GM23338 (cell line): Measurements from ENCODE around the gene CFAP53. TPM values are rescaled to one million over a fixed set of nuclear protein-coding genes. Genes with fewer than 3 reads are reported as not detected.

ENCODE experiments used
- ATAC-seq: fragments of 200-7000 bp; cut with Tn5 transposase; 3 replicates; pipeline ENCODE4 v1.9.1; 2020
- DNase-seq: peaks from one replicate; pipeline ENCODE4 v3.0.0-alpha.2; 2015; ENCODE audit warnings: low spot score
- H2AFZ ChIP-seq: fragments of 200-600 bp; sonication (generic); 2 replicates; pipeline ENCODE4 v1.8.0; 2016; ENCODE audit warnings: antibody characterized with exemption, mild to moderate bottlenecking, moderate library complexity
- H3F3A ChIP-seq: fragments of 200-600 bp; sonication (generic); replicated peaks from 2 replicates; pipeline ENCODE4 v1.8.0; 2017; ENCODE audit warnings: antibody characterized with exemption, mixed run types, low read depth
- H3K27ac ChIP-seq: fragments of 200-600 bp; sonication (generic); 2 replicates; pipeline ENCODE4 v1.6.1; 2016; ENCODE audit warnings: low read depth
- H3K27me3 ChIP-seq: fragments of 200-600 bp; sonication (generic); 2 replicates; pipeline ENCODE4 v1.8.0; 2016; ENCODE audit warnings: mild to moderate bottlenecking, mixed run types, moderate library complexity; ENCODE audit not compliant: insufficient read depth
- H3K36me3 ChIP-seq: fragments of 200-600 bp; sonication (generic); 2 replicates; pipeline ENCODE4 v1.8.0; 2016; ENCODE audit warnings: mild to moderate bottlenecking; ENCODE audit not compliant: insufficient read depth
- H3K4me1 ChIP-seq: fragments of 200-600 bp; sonication (generic); 2 replicates; pipeline ENCODE4 v1.8.0; 2016; ENCODE audit warnings: mild to moderate bottlenecking, moderate library complexity; ENCODE audit not compliant: insufficient read depth
- H3K4me2 ChIP-seq: fragments of 200-600 bp; sonication (generic); 2 replicates; pipeline ENCODE4 v1.7.1; 2017; ENCODE audit warnings: mixed run types
- H3K4me3 ChIP-seq: fragments of 200-600 bp; sonication (generic); 2 replicates; pipeline ENCODE4 v1.6.1; 2016; ENCODE audit warnings: mixed run types
- H3K79me2 ChIP-seq: fragments of 200-600 bp; sonication (generic); replicated peaks from 2 replicates; pipeline ENCODE4 v1.8.0; 2017; ENCODE audit warnings: mild to moderate bottlenecking; ENCODE audit not compliant: insufficient read depth
- H3K9me2 ChIP-seq: fragments of 200-600 bp; sonication (generic); 2 replicates; pipeline ENCODE4 v1.8.0; 2017; ENCODE audit not compliant: insufficient read depth
- H4K20me1 ChIP-seq: fragments of 200-600 bp; sonication (generic); replicated peaks from 2 replicates; pipeline ENCODE4 v1.8.0; 2017; ENCODE audit warnings: mild to moderate bottlenecking; ENCODE audit not compliant: insufficient read depth
- H3K27ac Mint-ChIP-seq: 2 replicates; pipeline ENCODE4 v1.8.0; 2020; ENCODE audit warnings: inconsistent platforms, mild to moderate bottlenecking, moderate library complexity, mixed read lengths
- H3K27me3 Mint-ChIP-seq: 3 replicates; pipeline ENCODE4 v1.8.0; 2022; ENCODE audit warnings: low read depth, mild to moderate bottlenecking, moderate library complexity, mixed read lengths, inconsistent platforms; ENCODE audit not compliant: insufficient read depth, poor library complexity
- H3K36me3 Mint-ChIP-seq: 3 replicates; pipeline ENCODE4 v1.8.0; 2021; ENCODE audit warnings: low read depth, mild to moderate bottlenecking, inconsistent platforms, moderate library complexity, mixed read lengths
- H3K4me1 Mint-ChIP-seq: 3 replicates; pipeline ENCODE4 v1.8.0; 2020; ENCODE audit warnings: mild to moderate bottlenecking, inconsistent platforms, mixed read lengths
- H3K4me3 Mint-ChIP-seq: 3 replicates; pipeline ENCODE4 v1.8.0; 2021; ENCODE audit warnings: moderate library complexity, mild to moderate bottlenecking, inconsistent platforms, mixed read lengths
- H3K9me3 Mint-ChIP-seq: 3 replicates; pipeline ENCODE4 v1.8.0; 2020; ENCODE audit warnings: moderate library complexity, mild to moderate bottlenecking, inconsistent platforms, mixed read lengths
- CREB1 ChIP-seq: fragments of 250-450 bp; sonication (Bioruptor Pico); IDR thresholded peaks from 2 replicates; pipeline ENCODE4 v1.5.0; 2020; ENCODE audit warnings: low read depth, mild to moderate bottlenecking, moderate library complexity
- ETS1 ChIP-seq: IDR thresholded peaks from 2 replicates; pipeline ENCODE4 v1.6.1; 2016; ENCODE audit warnings: antibody characterized with exemption
- EZH2phosphoT487 ChIP-seq: fragments of 200-600 bp; sonication (generic); IDR thresholded peaks from one replicate; pipeline ENCODE4 v1.8.1; 2018; ENCODE audit warnings: antibody characterized with exemption; ENCODE audit not compliant: unreplicated experiment
- JUNB ChIP-seq: IDR thresholded peaks from one replicate; pipeline ENCODE4 v1.6.1; 2016; ENCODE audit warnings: antibody characterized with exemption; ENCODE audit not compliant: unreplicated experiment
- NANOG ChIP-seq: IDR thresholded peaks from 2 replicates; pipeline ENCODE4 v1.6.1; 2016; ENCODE audit warnings: antibody characterized with exemption, borderline replicate concordance
- POLR2AphosphoS5 ChIP-seq: IDR thresholded peaks from 2 replicates; pipeline ENCODE4 v1.6.1; 2016; ENCODE audit warnings: antibody characterized with exemption, low read depth
- REST ChIP-seq: IDR thresholded peaks from one replicate; pipeline ENCODE4 v1.6.1; 2018; ENCODE audit warnings: antibody characterized with exemption; ENCODE audit not compliant: unreplicated experiment
- STAT1 ChIP-seq: IDR thresholded peaks from one replicate; pipeline ENCODE4 v1.6.1; 2016; ENCODE audit warnings: antibody characterized with exemption; ENCODE audit not compliant: unreplicated experiment
- ZNF331 ChIP-seq: fragments of 250-450 bp; sonication (Bioruptor Pico); IDR thresholded peaks from 2 replicates; pipeline ENCODE4 v1.5.0; 2020; ENCODE audit warnings: low read depth, mild to moderate bottlenecking, moderate library complexity
- ZNF462 ChIP-seq: fragments of 250-450 bp; sonication (Bioruptor Pico); IDR thresholded peaks from 2 replicates; pipeline ENCODE4 v1.5.0; 2020; ENCODE audit warnings: mild to moderate bottlenecking, moderate library complexity
- polyA plus RNA-seq: library from polyadenylated mRNA; unstranded; fragments of >200 nt; fragmentation: Nextera tagmentation; extraction: Ambion mirVana; gene quantifications from 2 replicates; pipeline ENCODE4 v1.2.1, GENCODE V29; 2016
- total RNA-seq: library from RNA; depleted of rRNA; stranded (reverse); fragments of >200 nt; shearing (Covaris generic); gene quantifications from 2 replicates; pipeline ENCODE4 v1.2.3, GENCODE V29; 2014

Gene CFAP53
- total and polyA plus RNA-seq, 2 experiments from 2014 or later, result 0.71 TPM; not detected in 1

- Histone ChIP-seq H4K20me1 (no peaks in the 10 kb centered on the region), H3K27me3 (no peaks in the 10 kb centered on the region), H3K4me1 (no peaks in the 10 kb centered on the region; the same call in 1 of the 2 replicates), H3F3A (no peaks in the 10 kb centered on the region), H3K36me3 (no peaks in the 10 kb centered on the region), H3K27ac (no peak overlapping the region), H2AFZ (no peak overlapping the region; the same call in 1 of the 2 replicates), H3K9me2 (no peaks in the 10 kb centered on the region), H3K79me2 (no peaks in the 10 kb centered on the region), H3K4me2 (no peak overlapping the region), H3K4me3 (no peak overlapping the region)
- H3K27ac Mint-ChIP-seq, result no peak overlapping the region
- peaks cover 3% of the 10 kb centered on the region for H3K27me3 Mint-ChIP-seq
- ATAC-seq (peak; percentile 40), DNase-seq (peak; percentile 17)
- H3K36me3 Mint-ChIP-seq, result peaks cover 3% of the 10 kb centered on the region; the same call in 1 of the 3 replicates
- no peak for TF ChIP-seq ETS1
- TF ChIP-seq ZNF331 (CRISPR knock-in tag), result no peak
- no peak for TF ChIP-seq STAT1
- TF ChIP-seq NANOG, result no peak
- TF ChIP-seq REST, result no peak
- TF ChIP-seq JUNB, result no peak
- TF ChIP-seq ZNF462 (CRISPR knock-in tag), result no peak
- no peak for TF ChIP-seq CREB1
- no peak for TF ChIP-seq POLR2AphosphoS5
- TF ChIP-seq EZH2phosphoT487, result no peak
- peaks cover 13% of the 10 kb centered on the region; the same call in 2 of the 3 replicates for H3K4me1 Mint-ChIP-seq
- no peak overlapping the region for H3K4me3 Mint-ChIP-seq
- peaks cover 15% of the 10 kb centered on the region; the same call in 1 of the 3 replicates for H3K9me3 Mint-ChIP-seq
Observed at GRCh38 chr18:50232419-50232818, 33.9 kb downstream of the CFAP53 start.
